ENCODE results near the gene ACHE.
"Not testable (repeated sequence)": the region's sequence is repeated elsewhere in the genome, so short reads cannot be mapped to it uniquely, and the experiment has no call there.

Gene ACHE

DNA sequence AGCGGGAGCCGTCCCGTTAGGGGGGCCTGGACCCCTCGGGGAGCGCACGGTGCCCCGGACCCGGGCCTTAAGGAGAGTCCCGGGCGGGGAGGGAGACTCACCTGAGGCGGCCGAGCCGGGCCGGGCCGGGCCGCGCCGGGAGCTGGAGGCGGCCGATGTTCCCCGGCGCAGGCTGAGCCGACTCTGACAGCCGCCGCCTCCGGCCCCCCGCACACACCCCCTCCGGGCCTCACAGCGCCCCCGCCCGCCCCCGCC is at the start of gene ACHE:
TSS of gene ACHE (minus strand) at position 188 of the 255 bp plus-strand sequence. CDS start 1,656 bp downstream, outside the sequence.
- DNase-seq: no peak

DNA sequence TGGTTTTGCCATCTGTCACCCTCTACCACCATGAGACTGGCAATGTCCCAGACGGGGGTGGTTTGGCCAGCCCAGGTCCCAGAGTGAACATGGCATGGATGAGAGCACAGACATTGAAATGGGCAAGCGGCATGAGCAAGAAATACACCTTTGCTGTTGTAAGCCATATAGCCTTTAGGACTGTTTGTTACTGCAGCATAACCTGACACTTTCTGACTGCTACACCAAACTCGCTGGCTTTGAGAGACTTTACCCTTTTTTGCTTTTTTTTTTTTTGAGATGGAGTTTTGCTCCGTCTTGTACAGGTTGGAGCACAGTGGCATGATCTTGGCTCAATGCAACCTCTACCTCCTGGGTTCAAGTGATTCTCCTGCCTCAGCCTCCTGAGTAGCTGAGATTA is 48.5 kb upstream of the ACHE start:
- DNase-seq: no peak

DNA sequence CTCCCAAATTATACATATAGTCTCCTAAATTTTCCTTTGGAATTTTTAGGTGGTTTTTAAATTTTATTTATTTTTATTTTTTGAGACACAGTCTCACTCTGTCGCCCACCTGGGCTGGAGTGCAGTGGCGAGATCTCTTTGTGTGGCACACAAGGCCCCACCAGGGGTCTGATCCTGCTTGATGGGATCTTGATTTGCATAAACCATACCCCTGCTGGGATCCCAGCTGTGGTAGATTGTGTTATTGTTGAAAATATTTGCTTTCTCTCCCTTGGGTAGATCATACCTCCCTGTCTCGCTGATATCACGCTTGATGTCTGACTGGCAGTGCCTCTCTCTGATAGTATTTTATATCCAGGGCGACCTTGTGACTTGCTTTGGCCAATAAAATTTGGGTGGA is 48.0 kb upstream of the ACHE start:
- no peak for DNase-seq

DNA sequence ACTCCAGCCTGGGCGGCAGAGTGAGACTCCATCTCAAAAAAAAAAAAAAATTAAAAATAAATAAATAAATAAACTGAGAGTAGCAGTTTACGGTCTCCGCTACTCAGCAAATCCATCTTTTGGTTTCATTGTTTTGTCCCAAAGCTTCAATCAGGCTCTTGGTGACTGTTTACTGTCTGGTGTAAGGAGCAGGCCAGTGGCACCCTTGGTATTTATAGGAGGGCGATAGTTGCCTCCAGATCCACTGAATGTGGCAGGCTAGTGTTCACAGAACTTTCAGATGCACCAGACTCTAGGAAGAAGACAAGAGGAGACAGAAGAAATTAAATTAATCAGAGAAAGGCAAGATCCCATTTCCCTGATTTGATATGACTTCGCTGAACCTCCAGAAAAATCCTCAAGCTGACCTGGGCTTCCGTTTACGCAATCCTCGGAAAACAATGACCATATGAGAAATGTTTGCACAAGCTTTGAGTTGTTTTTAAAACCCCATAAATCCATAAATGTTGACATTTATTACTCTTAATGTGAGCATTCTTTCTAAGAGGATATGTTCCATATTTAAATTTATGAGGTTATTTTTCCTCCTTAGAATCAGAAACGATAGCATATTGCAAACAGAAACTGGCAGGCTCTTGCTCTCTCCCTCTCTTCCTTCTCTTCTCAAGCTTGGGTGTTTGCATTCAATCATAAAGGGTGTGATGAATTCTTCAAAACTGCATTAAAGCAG is 46.5 kb upstream of the ACHE start:
- DNase-seq: no peak

DNA sequence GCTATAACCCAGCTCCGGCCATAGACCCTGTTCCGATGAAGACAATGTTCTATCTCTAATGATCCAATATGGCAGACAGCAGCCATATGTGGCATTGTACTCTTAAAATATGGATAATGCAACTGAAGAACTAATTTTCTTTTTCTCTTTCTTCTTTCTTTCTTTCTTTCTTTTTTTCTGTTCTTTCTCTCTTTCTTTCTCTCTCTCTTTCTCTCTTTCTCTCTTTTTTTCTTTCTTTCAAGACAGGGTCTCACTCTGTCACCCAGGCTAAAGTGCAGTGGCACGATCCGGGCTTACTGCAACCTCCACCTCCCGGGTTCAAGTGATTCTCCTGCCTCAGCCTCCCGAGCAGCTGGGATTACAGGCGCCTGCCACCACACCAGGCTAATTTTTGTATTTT is 40.5 kb upstream of the ACHE start:
- DNase-seq: not testable (repeated sequence)

DNA sequence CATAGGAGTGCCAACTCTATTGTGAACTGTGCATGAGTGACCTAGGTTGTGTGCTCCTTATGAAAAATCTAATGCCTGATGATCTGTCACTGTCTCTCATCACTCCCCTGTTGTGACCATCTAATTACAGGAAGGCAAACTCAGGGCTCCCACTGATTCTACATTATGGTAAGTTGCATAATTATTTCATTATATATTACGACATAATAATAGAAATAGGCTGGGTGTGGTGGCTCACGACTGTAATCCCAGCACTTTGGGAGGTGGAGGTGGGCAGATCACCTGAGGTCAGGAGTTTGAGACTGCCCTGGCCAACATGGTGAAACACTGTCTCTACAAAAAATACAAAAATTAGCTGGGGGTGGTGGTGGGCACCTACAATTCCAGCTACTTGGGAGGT is 39.7 kb upstream of the ACHE start:
- not testable (repeated sequence) for DNase-seq

DNA sequence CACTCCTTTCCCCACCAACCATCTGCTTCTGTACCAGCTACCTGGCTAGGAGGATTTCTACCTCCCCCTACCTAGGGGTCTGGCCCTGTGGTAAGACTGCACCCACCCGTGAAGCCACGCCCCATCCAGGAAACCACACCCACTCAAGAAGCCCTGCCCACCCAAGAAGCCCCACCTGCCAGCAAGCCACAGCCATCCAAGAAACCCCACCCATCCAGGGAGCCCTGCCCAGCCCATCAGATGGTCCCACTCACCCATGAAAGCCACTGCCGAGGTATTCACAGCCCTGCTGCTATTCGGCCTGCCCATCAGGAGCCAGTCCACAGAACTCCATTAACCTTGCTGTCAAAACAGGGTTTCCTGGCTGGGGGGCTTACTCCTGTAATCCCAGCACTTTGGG is 38.0 kb upstream of the ACHE start:
- no peak for DNase-seq

DNA sequence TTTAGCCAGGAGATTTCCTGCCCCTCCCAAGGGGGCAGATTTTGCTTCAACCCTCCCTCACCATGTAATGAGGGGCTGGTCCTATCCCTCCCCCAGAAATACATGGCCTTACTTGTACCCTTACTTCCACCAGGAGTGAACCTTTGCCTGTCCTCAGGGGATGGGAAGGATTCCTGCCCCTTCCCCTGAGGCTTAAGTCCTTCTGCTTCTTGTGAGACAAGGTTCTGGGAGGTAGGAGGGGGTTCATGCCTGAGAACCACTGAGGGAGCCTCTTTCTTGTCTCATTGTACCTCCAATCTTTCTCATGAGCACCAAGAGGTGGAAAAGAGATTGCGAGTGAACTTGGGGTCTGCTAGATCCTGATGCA is 34.1 kb upstream of the ACHE start:
- DNase-seq: no peak

DNA sequence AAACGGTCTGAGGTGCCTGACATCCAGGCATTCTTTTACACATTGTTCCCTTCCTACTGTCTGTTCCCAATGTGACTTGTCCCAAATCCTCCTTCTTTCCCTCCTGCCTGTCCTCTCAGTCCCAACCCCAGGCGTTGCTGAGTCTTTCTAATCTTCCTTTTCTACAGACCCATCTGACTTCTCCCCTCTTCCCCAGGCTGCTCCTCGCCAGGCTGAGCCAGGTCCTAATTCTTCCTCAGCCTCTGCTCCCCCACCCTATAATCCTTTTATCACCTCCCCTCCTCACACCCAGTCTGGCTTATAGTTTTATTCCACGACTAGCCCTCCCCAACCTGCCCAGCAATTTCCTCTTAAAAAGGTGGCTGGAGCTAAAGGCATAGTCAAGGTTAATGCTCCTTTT is 27.9 kb upstream of the ACHE start:
- DNase-seq: not testable (repeated sequence)

DNA sequence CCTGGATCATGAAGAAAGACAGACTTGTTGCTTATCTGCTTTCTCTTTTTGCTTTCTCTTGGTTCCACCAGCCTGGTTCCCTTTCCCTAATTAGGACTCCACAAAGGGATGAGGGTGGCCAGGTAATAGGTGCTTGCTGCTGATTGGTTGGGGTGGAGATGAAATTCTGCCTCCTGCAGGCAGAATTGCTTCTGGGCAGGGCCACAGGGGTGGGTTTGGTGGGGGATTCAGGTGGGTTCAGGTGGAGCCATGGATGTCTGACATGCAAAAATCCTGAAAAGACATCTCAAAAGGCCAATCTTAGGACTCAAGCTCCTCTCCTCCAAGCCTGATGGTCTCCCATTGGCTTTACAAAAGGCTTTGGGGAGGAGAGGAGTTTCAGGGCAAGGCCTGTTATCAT is 25.4 kb upstream of the ACHE start:
- no peak for DNase-seq

DNA sequence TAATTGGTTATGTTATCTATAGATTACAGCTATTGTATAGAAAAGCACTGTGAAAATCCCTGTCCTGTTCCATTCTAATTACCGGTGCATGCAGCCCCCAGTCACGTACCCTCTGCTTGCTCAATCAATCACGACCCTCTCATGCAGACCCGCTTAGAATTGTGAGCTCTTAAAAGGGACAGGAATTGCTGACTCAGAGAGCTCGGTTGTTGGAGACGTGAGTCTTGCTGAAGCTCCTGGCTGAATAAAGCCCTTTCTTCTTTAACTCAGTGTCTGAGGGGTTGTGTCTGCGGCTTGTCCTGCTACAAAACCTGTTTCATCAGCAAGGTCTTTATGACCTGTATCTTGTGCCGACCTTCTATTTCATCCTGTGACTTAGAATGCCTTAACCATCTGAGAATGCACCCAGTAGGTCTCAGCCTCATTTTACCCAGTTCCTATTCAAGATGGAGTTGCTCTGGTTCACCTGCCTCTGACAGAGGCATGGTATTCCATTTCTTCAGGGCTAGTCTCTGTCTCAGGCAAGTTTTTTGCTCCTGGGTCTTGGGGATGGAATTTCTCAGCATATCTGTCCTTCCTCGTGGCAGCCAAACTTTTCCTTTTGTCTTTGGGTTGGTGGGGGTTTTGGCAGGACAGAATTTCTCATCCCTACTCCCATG is 24.2 kb upstream of the ACHE start:
- not testable (repeated sequence) for DNase-seq

DNA sequence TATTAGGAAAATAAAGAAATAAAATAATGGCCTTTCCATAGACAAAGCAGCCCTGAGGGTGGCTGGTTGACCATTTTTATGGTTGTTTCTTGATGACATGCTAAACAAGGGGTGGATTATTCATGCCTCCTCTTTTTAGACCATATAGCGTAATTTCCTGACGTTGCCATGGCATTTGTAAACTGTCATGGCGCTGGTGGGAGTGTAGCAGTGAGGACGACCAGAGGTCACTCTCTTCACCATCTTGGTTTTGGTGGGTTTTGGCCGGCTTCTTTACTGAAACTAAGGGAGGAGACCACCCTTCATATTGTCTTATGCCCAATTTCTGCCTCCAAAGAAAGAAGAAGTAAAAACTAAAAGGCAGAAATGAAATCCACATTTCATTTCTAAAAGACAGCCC is 23.6 kb upstream of the ACHE start:
- not testable (repeated sequence) for DNase-seq

DNA sequence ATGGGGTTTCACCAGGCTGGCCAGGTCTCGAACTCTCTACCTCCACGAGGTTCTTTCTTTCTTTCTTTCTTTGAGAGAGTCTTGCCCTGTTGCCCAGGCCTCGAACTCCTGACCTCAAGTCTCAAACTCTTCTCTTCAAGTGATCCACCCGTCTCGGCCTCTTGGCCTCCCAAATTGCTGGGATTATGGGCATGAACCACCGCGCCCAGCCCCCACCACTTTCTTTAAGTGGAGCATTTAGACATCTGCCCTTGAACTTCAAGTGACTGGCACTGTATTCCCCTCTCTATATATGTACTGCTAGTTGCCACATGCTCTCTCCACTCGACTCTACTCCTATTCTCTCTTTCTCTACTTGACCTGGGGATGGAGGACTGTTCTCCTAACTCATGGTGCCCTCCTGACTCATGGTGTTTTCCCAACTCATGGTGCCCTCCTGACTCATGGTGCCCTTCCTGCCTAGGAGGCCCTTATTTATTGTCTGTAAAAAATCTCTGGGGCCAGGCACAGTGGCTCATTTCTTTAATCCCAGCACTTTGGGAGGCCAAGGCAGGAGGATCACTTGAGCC is 19.3 kb upstream of the ACHE start:
- DNase-seq: no peak

DNA sequence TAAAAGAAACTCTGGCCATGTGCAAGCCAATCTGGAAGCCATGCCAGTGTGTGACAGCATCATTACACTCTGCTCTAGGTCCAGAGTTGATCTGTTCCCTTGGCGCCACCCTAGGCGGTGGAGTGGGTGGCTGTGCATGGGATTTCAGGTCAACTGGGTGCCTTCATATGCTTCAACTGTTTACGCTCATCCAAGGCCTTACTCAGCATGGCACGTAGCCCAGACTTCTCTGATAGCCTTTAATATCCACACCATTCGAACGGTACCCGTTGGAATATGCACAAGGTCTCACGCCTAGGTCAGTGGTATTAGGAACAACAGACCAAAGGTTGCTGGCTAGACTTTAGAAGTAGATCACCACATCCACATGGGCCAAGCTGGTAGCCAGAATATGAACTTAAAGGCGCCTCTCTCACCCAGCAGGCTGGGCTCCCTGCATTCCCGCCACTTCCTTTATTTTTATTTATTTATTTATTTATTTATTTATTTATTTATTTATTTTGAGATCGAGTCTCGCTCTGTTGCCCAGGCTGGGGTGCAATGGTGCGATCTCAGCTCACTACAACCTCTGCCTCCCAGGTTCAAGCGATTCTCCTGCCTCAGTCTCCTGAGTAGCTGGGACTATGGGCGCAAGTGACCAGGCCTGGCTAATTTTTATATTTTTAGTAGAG is 18.7 kb upstream of the ACHE start:
- DNase-seq: no peak

DNA sequence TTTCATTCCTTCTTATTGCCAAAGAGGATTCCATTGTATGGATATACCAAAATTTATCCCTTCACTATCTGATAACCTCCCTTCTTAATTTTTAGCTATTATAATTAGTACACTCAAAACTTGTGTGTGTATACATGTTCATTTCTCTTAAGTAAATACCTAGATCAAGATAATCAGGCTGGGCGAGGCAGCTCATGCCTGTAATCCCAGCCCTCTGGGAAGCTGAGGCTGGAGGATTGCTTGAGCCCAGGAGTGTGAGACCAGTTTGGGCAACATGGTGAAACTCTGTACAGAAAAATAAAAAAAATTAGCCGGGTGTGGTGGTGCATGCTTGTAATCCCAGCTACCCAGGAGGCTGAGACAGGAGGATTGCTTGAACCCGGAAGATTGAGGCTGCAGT is 15.8 kb upstream of the ACHE start:
- DNase-seq: no peak

DNA sequence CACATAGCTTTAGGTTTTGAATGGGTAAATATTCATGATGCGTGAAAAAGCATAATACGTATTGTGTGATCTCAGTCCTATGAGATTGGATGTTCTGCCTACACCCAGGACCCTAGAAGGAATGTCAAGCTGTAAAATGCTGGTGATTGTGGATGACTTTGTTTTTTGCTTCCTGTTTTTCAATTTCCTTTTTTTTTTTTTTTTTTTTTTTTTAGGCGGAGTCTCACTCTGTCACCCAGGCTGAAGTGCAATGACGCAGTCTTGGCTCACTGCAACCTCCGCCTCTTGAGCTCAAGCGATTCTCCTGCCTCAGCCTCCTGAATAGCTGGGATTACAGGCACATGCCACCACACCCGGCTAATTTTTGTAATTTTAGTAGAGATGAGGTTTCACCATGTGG is 14.8 kb upstream of the ACHE start:
- DNase-seq: not testable (repeated sequence)

DNA sequence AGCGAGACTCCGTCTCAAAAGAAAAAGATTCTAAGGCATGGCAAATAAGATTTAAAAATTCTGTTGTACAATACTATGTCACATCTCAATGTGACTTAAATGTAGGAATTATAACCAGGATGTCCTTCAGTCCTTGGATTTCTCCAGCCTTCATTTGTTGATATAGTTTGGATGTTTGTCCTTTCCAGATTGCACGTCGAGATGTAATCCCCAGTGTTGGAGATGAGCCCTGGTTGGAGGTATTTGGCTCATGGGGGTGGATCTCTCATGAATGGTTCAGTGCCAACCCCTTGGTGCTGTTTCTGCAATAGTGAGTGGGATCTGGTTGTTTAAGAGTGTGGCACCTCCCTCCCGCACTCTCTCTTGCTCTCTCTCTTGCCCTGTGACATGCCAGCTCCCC is 12.8 kb upstream of the ACHE start:
- DNase-seq: no peak

DNA sequence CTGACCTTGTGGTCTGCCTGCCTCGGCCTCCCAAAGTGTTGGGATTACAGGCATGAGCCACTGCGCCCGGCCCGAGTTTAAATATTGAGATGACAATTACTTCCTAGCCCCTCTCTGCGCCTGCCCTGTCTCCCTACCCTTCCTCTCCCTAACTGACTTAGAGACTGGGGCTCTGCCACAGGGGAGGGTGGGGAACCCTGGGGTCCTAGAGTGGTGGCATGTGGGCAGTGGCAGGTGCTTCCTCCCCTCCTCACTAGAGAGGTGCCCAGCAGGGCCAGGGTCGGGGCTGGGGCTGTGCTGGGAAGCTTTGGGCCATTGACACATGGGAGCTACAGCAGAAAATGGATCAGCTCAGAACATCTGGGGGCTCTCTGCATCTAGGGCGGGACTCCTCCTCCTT is 7.0 kb upstream of the ACHE start:
- no peak for DNase-seq

DNA sequence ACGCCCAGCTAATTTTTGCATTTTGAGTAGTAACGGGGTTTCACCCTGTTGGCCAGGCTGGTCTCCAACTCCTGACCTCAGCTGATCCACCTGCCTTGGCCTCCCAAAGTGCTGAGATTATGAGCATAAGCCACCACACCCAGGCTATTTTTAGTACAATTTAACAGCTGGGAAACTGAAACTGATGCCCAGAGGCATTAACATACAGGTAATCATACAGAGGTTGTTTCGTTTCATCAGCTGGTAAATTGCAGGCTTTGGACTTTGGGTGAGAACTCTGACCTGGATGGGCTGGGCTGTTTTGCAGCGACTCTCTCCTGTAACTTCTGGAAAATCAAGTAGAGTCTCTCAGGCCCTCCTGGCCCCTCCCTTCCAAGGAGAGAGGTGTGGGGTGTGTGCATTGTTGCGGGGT is 6.2 kb upstream of the ACHE start:
- DNase-seq: no peak

DNA sequence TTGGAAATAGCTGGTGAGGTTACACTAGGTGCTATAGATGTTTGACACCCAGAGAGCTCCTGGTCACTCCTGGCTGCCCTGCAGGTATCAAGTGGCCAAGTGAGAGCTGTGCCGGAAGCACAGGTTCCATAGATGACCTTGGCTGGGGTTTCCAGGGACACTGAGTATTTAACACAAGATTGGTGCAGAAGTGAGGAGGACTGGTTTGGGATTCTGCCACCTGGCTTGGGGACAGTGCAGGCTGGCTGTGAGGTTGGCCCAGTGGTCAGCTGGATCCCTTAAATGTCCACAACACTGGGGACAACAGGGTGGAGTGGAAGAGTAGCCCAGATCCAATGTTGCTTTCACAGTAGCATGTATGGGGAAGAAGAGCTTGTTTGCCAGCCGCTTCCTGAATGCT is 5.3 kb upstream of the ACHE start:
- DNase-seq: no peak

DNA sequence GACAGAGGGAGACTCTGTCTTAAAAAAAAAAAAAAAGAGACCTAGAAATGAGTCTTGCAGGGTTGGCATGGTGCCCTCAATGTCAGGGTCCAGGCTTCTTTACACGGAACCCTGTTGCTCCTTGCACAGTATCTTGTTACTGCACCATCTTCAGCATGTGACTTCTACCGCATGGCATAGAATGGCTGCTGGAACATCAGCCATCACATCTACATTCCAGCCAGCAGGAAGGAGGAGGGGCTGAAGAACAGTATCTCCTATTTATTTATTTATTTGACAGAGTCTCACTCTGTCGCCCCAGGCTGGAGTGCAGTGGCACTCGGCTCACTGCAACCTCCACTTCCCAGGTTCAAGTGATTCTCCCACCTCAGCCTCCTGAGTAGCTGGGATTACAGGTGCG is 3.7 kb upstream of the ACHE start:
- DNase-seq: no peak

DNA sequence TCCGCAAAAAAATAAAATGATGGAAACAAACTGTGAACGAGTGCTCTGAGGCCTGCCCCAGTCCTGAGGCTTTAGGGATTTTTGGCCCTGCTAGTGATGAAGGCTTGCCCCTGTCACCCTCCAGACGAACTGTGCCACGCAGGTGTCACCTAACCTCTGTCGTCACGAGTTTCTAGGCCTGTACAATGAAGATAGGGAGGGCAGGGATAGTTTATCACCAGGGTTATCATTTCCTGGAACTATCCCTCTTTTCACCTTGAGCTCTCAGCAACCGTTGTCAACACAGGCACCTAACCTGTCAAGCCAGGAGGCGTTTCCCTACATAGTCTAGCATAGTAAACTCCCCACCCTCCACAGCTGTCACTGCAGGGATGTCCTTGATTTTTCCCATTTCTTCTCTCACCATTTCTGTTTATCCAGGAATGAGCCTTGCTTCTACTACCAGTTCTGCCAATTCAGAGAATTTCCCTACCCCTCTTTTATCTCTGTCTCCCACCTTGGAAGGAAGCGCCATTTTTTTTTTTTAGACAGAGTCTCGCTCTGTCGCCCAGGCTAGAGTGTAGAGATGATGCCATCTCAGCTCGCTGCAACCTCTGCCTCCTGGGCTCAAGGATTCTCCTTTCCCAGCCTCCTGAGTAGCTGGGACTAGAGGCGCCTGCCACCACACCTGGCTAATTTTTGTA is 2.2 kb upstream of the ACHE start:
- no peak for DNase-seq

DNA sequence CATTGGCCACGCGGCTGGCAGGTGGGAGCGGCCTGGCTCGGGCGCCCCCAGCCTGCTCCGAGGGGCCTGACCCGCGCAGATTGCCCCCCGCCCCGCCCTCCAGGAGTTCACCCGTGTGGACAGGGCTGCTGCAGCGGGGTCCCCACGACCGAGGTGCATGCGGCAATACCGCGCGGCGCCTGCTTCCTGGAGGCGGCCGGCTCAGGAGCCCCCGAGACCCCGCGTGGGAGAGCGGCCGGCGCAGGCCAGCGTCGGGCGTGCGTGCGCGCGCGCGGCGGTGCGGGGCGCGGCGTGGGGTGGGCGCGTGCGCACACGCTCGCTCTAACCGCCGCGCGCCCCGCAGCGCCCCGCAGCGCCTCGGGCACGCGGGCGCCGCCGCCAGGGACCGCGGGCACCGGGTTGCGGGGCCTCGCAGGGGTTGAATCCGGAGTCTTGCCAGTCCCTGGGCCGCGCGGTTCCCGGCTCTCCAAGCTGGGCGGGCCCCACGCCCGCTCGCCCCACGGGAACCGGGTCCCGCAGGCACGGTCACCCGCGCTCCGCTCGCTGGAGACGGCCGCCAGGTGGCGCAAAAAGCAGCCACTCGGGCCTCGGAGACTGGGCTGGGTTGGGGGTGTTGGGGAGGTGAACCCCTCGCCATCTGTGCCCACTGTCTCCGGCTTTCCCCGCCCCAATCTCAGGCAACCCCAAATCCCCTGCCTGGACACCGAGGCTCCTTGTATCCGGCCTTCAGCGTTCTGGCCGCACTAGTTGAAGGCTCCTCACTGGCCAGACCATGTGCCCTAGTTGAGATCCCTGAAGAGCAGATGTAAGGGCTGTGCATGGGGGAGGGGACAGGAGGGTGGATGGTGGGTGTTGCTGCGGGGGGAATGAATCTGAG is 1.3 kb upstream of the ACHE start:
- no peak for DNase-seq

Data from NCI-H446 treated with DMSO at 0.1 percent for 48 hours (cell line).